Esophagus squamous epithelium (tissue), 4 donors: ENCODE results near the gene MRPS6.

Source experiments
- CTCF ChIP-seq, 6 experiments: fragments of 450-650 bp in 4 of 6; fragments of 200-600 bp in 2 of 6; sonication (generic) in 2 of 6; IDR thresholded peaks; one replicate each; pipeline ENCODE4 v1.5.1; 2016 to 2019; ENCODE audit warnings: antibody characterized with exemption in 6 of 6, mild to moderate bottlenecking in 4 of 6, moderate library complexity in 4 of 6
- POLR2A ChIP-seq, 4 donors: fragments of 450-650 bp; IDR thresholded peaks; one replicate each; pipeline ENCODE4 v1.6.1; 2017; ENCODE audit warnings: antibody characterized with exemption in 4 of 4, mild to moderate bottlenecking in 4 of 4, moderate library complexity in 3 of 4

GRCh38 chr21:34078915-34079314 is 5.5 kb downstream of the MRPS6 start:
- TF ChIP-seq POLR2A (IDR thresholded peaks at IDR 0.05) (no peak), CTCF (IDR thresholded peaks at IDR 0.05) (no peak)
